Liver (tissue), 9 donors: Measurements from ENCODE around the gene ZSCAN10. TPM values are rescaled to one million over a fixed set of nuclear protein-coding genes. Genes with fewer than 3 reads are reported as not detected.

Experiments used
- DNase-seq: peaks from one replicate; pipeline ENCODE4 v3.0.0-alpha.2; 2017; ENCODE audit warnings: low spot score
- H3K27ac ChIP-seq, 2 donors: one replicate each; pipeline ENCODE4 v1.7.0; 2013; ENCODE audit warnings: inconsistent platforms in 2 of 2, low read length in 2 of 2, control low read depth in 1 of 2, low read depth in 1 of 2, mild to moderate bottlenecking in 1 of 2
- H3K27me3 ChIP-seq, 4 donors: one replicate each; pipeline versions ENCODE4 v1.6.1 to v1.7.0; 2013; ENCODE audit warnings: low read length in 3 of 4, inconsistent platforms in 1 of 4, mild to moderate bottlenecking in 1 of 4, moderate library complexity in 1 of 4; ENCODE audit not compliant: control insufficient read depth in 4 of 4, insufficient read depth in 4 of 4
- H3K36me3 ChIP-seq, 4 donors: one replicate each; pipeline versions ENCODE4 v1.6.1 to v1.7.0; 2013; ENCODE audit warnings: low read length in 3 of 4, mild to moderate bottlenecking in 3 of 4, low read depth in 1 of 4, moderate library complexity in 1 of 4; ENCODE audit not compliant: control insufficient read depth in 4 of 4, insufficient read depth in 3 of 4
- H3K4me1 ChIP-seq, 4 donors: one replicate each; pipeline versions ENCODE4 v1.6.1 to v1.7.0; 2013; ENCODE audit warnings: low read length in 3 of 4, mild to moderate bottlenecking in 3 of 4, moderate library complexity in 1 of 4; ENCODE audit not compliant: control insufficient read depth in 4 of 4, insufficient read depth in 4 of 4
- H3K4me3 ChIP-seq, 3 donors: one replicate each; pipeline versions ENCODE4 v1.6.1 to v1.7.0; 2013; ENCODE audit warnings: low read length in 3 of 3, control low read depth in 1 of 3, low read depth in 1 of 3, mild to moderate bottlenecking in 1 of 3
- H3K9ac ChIP-seq, 2 donors: one replicate each; pipeline ENCODE4 v1.7.0; 2013; ENCODE audit warnings: low read length in 2 of 2, mild to moderate bottlenecking in 2 of 2, moderate library complexity in 2 of 2, control low read depth in 1 of 2, low read depth in 1 of 2
- H3K9me3 ChIP-seq, 4 donors: one replicate each; pipeline versions ENCODE4 v1.6.1 to v1.7.0; 2013; ENCODE audit warnings: low read length in 3 of 4; ENCODE audit not compliant: control insufficient read depth in 4 of 4
- EGR1 ChIP-seq, 2 donors: IDR thresholded peaks; 2 replicates each; pipeline ENCODE4 v1.6.1; 2016 to 2018; ENCODE audit warnings: antibody characterized with exemption in 2 of 2, low read depth in 2 of 2
- FOXA1 ChIP-seq: IDR thresholded peaks from 2 replicates; pipeline ENCODE4 v1.6.1; 2016; ENCODE audit warnings: antibody characterized with exemption
- FOXA2 ChIP-seq: IDR thresholded peaks from 2 replicates; pipeline ENCODE4 v1.6.1; 2016; ENCODE audit warnings: antibody characterized with exemption
- GABPA ChIP-seq, 2 donors: IDR thresholded peaks in 1 of 2; conservative IDR thresholded peaks in 1 of 2; 2 replicates each; pipeline ENCODE4 v1.6.1; 2016; ENCODE audit warnings: antibody characterized with exemption in 2 of 2, mild to moderate bottlenecking in 1 of 2, moderate library complexity in 1 of 2
- HNF4A ChIP-seq, 2 donors: conservative IDR thresholded peaks; 2 replicates each; pipeline ENCODE4 v1.6.1; 2016; ENCODE audit warnings: antibody characterized with exemption in 2 of 2, mild to moderate bottlenecking in 2 of 2
- HNF4G ChIP-seq: IDR thresholded peaks from 2 replicates; pipeline ENCODE4 v1.6.1; 2016; ENCODE audit warnings: antibody characterized with exemption
- RAD21 ChIP-seq, 2 donors: IDR thresholded peaks; 2 replicates each; pipeline ENCODE4 v1.6.1; 2016; ENCODE audit warnings: antibody characterized with exemption in 2 of 2, mild to moderate bottlenecking in 2 of 2
- RXRA ChIP-seq, 2 donors: IDR thresholded peaks; 2 replicates each; pipeline ENCODE4 v1.6.1; 2017 to 2018; ENCODE audit warnings: antibody characterized with exemption in 2 of 2, mild to moderate bottlenecking in 1 of 2
- SP1 ChIP-seq: IDR thresholded peaks from 2 replicates; pipeline ENCODE4 v1.6.1; 2018; ENCODE audit warnings: antibody characterized with exemption, mild to moderate bottlenecking
- TAF1 ChIP-seq: conservative IDR thresholded peaks from 2 replicates; pipeline ENCODE4 v1.6.1; 2016; ENCODE audit warnings: antibody characterized with exemption, mild to moderate bottlenecking
- YY1 ChIP-seq: IDR thresholded peaks from 2 replicates; pipeline ENCODE4 v1.6.1; 2016; ENCODE audit warnings: antibody characterized with exemption, mild to moderate bottlenecking
- WGBS: extraction: QIAGEN DNeasy Blood & Tissue Kit; methylation state at CpG from one replicate; pipeline ENCODE4 v1.1.7; 2013; 5-methylcytosine and 5-hydroxymethylcytosine counted together
- polyA plus RNA-seq, 2 donors: library from polyadenylated mRNA; stranded (reverse) in 1 of 2; unstranded in 1 of 2; fragments of 200-250 nt in 1 of 2; fragments of >200 nt in 1 of 2; fragmentation: Nextera tagmentation in 1 of 2; extraction: Ambion mirVana in 1 of 2; gene quantifications; one replicate each; pipeline versions ENCODE4 v1.2.1 to v1.2.3, GENCODE V29; 2013 to 2015
- total RNA-seq, 2 donors: library from RNA; depleted of rRNA; stranded (reverse); fragments of >200 nt; gene quantifications; one replicate each; pipeline ENCODE4 v1.2.3, GENCODE V29; 2014
- TF ChIP-seq, protein P1 (sequence below): IDR thresholded peaks from 2 replicates; pipeline ENCODE4 v1.6.1; 2016; ENCODE audit warnings: antibody characterized with exemption
- TF ChIP-seq, protein P2 (sequence below): IDR thresholded peaks from 2 replicates; pipeline ENCODE4 v1.6.1; 2016; ENCODE audit warnings: antibody characterized with exemption
- TF ChIP-seq, protein P3 (sequence below): fragments of 150-350 bp; IDR thresholded peaks from 2 replicates; pipeline ENCODE4 v1.5.1; 2017; ENCODE audit warnings: improper control_type of control experiment, low read depth, low read length; ENCODE audit not compliant: missing input control
- TF ChIP-seq, protein P4 (sequence below): IDR thresholded peaks from 2 replicates; pipeline ENCODE4 v1.6.1; 2016; ENCODE audit warnings: antibody characterized with exemption, mild to moderate bottlenecking
- donor health status: healthy.
- donor health status: healthy.
- donor health status: healthy.
- donor health status: healthy.
- donor health status: healthy.

Gene ZSCAN10
- total and polyA plus RNA-seq, 4 donors = not detected

DNA sequence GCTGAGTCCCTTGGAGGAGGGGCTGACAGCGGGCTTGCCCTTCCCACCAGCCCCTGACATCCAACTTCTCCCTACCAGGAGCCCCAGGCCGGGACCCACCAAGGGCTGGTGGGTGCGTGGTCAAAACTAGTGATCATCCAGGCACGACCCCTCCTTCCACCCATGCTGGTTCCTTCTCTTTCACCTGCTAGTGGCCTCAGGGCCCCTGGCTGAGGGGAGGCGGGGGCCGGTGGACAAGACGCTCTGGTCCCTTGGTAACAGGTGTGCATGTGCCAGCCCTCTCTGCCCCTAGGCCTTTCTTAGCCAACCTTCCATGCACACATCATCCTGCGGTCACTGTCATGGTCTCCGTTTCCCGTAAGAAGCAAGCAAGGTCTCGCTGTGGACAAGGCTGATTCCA lies 44.1 kb upstream of the ZSCAN10 start:
- H3K36me3 ChIP-seq = peaks cover 0 to 29% (median 3%) of the 10 kb centered on the region in 4 donors
- no peaks in the 10 kb centered on the region for H3K27me3 ChIP-seq
- TF ChIP-seq, protein P1, sequence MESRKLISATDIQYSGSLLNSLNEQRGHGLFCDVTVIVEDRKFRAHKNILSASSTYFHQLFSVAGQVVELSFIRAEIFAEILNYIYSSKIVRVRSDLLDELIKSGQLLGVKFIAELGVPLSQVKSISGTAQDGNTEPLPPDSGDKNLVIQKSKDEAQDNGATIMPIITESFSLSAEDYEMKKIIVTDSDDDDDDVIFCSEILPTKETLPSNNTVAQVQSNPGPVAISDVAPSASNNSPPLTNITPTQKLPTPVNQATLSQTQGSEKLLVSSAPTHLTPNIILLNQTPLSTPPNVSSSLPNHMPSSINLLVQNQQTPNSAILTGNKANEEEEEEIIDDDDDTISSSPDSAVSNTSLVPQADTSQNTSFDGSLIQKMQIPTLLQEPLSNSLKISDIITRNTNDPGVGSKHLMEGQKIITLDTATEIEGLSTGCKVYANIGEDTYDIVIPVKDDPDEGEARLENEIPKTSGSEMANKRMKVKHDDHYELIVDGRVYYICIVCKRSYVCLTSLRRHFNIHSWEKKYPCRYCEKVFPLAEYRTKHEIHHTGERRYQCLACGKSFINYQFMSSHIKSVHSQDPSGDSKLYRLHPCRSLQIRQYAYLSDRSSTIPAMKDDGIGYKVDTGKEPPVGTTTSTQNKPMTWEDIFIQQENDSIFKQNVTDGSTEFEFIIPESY = no peak
- TF ChIP-seq, protein P2, sequence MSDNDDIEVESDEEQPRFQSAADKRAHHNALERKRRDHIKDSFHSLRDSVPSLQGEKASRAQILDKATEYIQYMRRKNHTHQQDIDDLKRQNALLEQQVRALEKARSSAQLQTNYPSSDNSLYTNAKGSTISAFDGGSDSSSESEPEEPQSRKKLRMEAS = no peak
- no peak for TF ChIP-seq SP1
- no peak for TF ChIP-seq HNF4G
- TF ChIP-seq, protein P3, sequence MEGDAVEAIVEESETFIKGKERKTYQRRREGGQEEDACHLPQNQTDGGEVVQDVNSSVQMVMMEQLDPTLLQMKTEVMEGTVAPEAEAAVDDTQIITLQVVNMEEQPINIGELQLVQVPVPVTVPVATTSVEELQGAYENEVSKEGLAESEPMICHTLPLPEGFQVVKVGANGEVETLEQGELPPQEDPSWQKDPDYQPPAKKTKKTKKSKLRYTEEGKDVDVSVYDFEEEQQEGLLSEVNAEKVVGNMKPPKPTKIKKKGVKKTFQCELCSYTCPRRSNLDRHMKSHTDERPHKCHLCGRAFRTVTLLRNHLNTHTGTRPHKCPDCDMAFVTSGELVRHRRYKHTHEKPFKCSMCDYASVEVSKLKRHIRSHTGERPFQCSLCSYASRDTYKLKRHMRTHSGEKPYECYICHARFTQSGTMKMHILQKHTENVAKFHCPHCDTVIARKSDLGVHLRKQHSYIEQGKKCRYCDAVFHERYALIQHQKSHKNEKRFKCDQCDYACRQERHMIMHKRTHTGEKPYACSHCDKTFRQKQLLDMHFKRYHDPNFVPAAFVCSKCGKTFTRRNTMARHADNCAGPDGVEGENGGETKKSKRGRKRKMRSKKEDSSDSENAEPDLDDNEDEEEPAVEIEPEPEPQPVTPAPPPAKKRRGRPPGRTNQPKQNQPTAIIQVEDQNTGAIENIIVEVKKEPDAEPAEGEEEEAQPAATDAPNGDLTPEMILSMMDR = no peak
- no peak for TF ChIP-seq EGR1 (IDR thresholded peaks at IDR 0.05; ENCODE audit: low read depth in 2 of 2)
- no peak for TF ChIP-seq RAD21 (IDR thresholded peaks at IDR 0.05)
- no peak for TF ChIP-seq RXRA (IDR thresholded peaks at IDR 0.05)
- no peak for TF ChIP-seq TAF1
- no peak for TF ChIP-seq YY1
- TF ChIP-seq, protein P4, sequence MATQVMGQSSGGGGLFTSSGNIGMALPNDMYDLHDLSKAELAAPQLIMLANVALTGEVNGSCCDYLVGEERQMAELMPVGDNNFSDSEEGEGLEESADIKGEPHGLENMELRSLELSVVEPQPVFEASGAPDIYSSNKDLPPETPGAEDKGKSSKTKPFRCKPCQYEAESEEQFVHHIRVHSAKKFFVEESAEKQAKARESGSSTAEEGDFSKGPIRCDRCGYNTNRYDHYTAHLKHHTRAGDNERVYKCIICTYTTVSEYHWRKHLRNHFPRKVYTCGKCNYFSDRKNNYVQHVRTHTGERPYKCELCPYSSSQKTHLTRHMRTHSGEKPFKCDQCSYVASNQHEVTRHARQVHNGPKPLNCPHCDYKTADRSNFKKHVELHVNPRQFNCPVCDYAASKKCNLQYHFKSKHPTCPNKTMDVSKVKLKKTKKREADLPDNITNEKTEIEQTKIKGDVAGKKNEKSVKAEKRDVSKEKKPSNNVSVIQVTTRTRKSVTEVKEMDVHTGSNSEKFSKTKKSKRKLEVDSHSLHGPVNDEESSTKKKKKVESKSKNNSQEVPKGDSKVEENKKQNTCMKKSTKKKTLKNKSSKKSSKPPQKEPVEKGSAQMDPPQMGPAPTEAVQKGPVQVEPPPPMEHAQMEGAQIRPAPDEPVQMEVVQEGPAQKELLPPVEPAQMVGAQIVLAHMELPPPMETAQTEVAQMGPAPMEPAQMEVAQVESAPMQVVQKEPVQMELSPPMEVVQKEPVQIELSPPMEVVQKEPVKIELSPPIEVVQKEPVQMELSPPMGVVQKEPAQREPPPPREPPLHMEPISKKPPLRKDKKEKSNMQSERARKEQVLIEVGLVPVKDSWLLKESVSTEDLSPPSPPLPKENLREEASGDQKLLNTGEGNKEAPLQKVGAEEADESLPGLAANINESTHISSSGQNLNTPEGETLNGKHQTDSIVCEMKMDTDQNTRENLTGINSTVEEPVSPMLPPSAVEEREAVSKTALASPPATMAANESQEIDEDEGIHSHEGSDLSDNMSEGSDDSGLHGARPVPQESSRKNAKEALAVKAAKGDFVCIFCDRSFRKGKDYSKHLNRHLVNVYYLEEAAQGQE = no peak
- TF ChIP-seq FOXA1 = no peak
- H3K27ac ChIP-seq = peak overlapping the region; percentile 67 to 68
- 94% methylated on average over 11 of the region's 11 CpGs for WGBS
- no peak overlapping the region for H3K4me3 ChIP-seq
- H3K4me1 ChIP-seq = peaks cover 11 to 21% (median 18%) of the 10 kb centered on the region in 4 donors
- DNase-seq = no peak
- H3K9me3 ChIP-seq = no peaks in the 10 kb centered on the region
- H3K9ac ChIP-seq = no peak overlapping the region

DNA sequence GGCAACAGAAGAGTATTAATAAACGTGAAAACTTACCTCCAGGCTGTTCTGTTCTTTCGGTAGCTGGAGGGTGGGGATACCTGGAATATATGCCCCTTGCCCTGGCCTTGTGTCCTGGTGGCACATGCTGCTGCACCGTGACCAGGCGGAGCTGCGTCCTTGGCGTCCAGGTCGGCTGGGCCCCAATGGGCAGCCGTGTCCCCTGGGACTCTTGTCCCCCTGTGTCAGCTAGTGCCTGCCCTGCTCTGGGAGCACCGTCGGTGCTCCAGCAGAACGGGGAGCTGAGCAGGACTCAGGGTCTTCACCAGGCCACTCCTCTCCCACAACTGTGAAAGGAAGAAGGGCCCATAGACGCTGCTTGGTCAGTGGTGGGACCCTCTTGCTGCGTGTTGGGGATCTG lies 43.7 kb upstream of the ZSCAN10 start:
- WGBS = 93% methylated on average over 13 of the region's 13 CpGs
- no peaks in the 10 kb centered on the region for H3K27me3 ChIP-seq
- TF ChIP-seq, protein P3 = no peak
- TF ChIP-seq, protein P2 = no peak
- TF ChIP-seq YY1 = no peak
- TF ChIP-seq FOXA1 = no peak
- TF ChIP-seq RXRA (IDR thresholded peaks at IDR 0.05) = no peak
- TF ChIP-seq EGR1 (IDR thresholded peaks at IDR 0.05; ENCODE audit: low read depth in 2 of 2) = no peak
- no peak for TF ChIP-seq HNF4A (conservative IDR thresholded peaks at IDR 0.05)
- TF ChIP-seq SP1 = no peak
- TF ChIP-seq FOXA2 = no peak
- TF ChIP-seq HNF4G = no peak
- TF ChIP-seq, protein P1 = no peak
- no peak for TF ChIP-seq TAF1
- no peak for TF ChIP-seq RAD21 (IDR thresholded peaks at IDR 0.05)
- TF ChIP-seq GABPA (IDR thresholded peaks at IDR 0.05 in 1 of 2, conservative IDR thresholded peaks at IDR 0.05 in 1 of 2) = no peak
- no peaks in the 10 kb centered on the region for H3K9me3 ChIP-seq
- no peak overlapping the region for H3K4me3 ChIP-seq
- DNase-seq = no peak
- no peak overlapping the region for H3K27ac ChIP-seq
- no peak overlapping the region for H3K9ac ChIP-seq
- peaks cover 0 to 34% (median 5%) of the 10 kb centered on the region in 4 donors for H3K36me3 ChIP-seq
- H3K4me1 ChIP-seq = peaks cover 11 to 21% (median 18%) of the 10 kb centered on the region in 4 donors
